ENCODE data around the gene BICD2.
"Not testable (repeated sequence)": the region's sequence is repeated elsewhere in the genome, so short reads cannot be mapped to it uniquely, and the experiment has no call there.

Gene BICD2

DNA sequence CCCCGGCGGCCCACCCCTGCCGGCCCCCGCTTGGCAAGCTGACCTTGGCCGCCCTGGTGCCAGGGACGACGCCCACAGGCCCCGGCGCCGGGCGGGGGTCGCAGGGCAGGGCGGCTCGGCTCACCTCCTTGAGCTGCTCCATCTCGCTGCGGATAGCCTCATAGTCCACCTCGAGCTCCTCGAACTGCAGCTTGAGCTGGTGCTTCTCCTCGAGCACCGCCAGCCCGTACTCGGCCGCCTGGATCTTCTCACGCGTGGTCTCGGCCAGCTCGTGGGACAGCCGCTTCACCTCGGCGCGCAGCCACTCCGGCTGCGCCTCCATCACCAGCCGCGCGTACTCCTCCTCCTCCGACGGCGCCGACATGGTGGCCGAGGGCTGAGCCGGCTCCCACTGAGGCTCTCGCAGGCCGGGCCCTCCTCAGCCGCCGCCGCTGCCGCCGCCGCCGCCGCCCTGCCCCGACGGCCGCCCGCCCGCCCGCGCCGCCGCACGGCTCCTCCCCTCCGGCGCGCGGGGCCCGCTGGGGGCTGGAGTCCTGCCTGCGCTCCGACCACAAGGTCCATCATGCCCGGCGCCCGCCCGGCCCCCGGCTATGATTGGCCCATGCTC is at the start of gene BICD2:
TSS of gene BICD2 (minus strand) at position 453 of the 607 bp plus-strand sequence. CDS start at position 364, 89 bp downstream.
- no peak for FAIRE-seq

GRCh38 chr9:92809629-92810326 is 45.1 kb upstream of the BICD2 start:
- FAIRE-seq: not testable (repeated sequence)

DNA sequence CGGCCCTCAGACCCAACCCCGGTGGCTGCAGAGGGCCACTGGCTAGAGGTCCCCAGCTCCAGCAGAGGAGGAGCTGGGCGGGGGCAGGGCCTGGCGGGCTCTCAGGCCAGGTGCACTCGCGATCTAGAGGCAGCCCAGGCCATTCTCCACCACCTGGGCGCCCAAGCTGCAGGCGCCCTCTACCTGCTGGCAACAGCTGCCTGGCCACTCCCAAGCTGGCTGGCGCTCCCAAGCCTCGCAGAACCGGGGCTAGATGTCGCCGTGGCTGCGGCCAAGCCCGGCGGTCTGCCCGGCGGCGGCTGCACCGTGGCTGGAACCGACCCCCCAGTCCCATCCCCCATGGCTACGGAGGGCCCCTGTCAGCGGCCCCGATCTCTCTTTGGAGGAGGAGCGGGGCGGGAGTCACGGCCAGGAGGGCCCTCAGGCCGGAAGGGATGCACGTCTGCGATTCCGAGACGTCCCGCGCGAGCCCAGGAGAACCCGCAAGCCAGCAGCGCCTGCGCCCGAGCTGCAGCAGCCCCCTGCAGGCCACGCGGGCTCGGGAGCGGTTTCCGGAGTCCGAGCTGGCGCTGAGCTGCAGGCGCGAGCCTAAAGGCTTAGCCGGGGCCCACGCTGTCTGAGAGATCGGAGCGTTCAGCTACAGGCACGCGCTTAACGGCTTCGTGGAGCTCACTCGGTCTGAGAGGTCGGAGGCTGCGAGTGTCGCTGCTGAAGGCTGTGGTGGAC is 44.3 kb upstream of the BICD2 start:
- FAIRE-seq: no peak

- FAIRE-seq: no peak
Measured at GRCh38 chr9:92807757-92808725, 43.4 kb upstream of the BICD2 start.

DNA sequence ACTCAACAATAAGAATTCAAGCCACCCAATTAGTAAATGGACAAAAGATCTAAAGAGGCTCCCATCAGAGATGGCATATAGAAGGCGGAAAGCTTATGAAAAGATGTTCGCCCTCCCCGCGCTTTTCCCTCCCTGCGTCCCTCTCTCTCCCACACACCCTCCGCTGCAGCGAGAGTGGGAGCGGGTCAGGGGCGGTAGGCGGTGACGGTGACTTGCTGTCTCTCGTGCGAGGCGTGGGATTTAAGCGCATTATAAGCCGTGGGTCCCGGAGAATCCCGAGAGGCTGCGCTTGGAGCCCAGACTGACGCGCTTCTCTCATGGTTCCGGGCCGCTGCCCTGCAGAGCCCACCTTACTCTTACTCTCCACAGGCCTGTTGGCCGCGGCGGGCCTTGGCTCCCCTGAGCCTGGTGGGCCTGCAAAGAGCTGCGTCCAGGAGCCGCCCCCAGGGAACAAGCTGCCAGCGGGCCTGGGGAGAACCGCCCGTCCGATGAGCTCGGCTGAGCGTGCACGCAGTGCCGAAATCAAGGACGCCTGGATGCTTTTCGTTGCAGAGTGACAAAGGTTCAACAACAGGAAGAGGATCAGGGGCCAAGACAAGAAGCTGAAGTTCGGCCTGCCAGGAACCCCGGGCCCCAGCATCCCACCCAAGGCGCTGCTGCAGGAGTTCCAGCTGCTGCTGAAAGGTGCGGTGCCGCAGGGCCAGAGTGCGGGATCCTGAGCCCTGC is 42.6 kb upstream of the BICD2 start:
- no peak for FAIRE-seq

GRCh38 chr9:92804727-92805126 is 40.1 kb upstream of the BICD2 start:
- FAIRE-seq: no peak

GRCh38 chr9:92798358-92798757 is 33.7 kb upstream of the BICD2 start:
- FAIRE-seq: no peak

DNA sequence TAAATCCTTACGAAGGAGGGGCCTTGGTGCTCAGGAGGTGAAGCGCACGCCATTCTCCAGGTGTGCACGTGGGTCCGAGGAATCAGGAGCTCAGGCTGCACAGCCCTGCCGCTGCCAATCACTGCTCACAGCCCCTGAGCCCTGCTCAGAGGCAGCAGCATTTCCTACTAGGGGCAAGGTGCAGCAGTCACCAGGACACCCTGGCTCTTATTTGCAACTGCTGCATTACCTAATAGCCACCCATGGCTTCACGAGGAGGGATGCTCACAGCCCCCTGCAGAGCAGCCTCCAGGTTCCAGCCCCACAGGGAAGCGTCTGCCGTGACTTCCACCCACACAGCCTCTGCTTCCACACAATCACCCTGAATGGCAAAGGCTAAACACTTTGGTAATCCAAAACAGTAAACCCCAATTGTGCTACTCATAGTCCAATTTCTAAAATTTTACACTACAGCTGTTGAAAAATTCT is 31.7 kb upstream of the BICD2 start:
- FAIRE-seq: not testable (repeated sequence)

GRCh38 chr9:92795598-92796336 is 31.1 kb upstream of the BICD2 start:
- no peak for FAIRE-seq

DNA sequence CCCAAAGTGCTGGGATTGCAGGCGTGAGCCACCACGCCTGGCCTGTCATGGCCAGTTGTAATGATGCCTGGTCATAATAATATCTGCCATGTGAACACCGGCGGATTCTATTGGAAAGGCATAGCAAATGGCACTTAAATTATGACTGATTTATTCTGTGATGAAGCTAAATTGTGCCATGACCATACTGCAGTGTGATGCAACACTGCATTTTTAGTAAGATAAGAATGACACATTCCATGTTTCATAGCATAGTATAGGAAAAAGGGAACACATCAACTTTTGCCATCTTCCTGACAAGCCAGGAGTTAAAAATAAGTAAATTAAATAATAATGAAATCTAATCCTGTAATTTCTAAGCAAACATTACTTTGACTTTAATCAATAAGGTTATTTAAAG is 30.4 kb upstream of the BICD2 start:
- no peak for FAIRE-seq

DNA sequence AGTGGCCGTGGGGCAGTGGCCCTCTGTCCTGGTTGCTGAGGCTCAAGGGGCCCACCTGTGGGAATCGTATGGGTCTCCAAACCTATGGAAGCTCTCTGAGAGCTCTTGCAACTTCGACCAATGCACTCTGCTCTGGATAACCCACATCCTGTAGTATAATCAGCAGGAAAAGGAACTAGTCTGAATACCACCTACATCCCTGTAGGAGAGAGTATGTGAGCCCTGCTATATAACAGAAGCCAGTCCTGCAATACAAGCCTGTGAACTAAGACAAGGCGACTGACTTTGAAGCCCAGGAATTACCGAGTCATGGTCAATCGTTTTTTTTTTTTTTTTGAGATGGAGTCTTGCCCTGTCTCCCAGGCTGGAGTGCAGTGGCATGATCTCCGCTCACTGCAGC is 29.8 kb upstream of the BICD2 start:
- no peak for FAIRE-seq

GRCh38 chr9:92790542-92791527 is 26.2 kb upstream of the BICD2 start:
- FAIRE-seq: peak; percentile 88

GRCh38 chr9:92786298-92786697 is 21.7 kb upstream of the BICD2 start:
- no peak for FAIRE-seq

DNA sequence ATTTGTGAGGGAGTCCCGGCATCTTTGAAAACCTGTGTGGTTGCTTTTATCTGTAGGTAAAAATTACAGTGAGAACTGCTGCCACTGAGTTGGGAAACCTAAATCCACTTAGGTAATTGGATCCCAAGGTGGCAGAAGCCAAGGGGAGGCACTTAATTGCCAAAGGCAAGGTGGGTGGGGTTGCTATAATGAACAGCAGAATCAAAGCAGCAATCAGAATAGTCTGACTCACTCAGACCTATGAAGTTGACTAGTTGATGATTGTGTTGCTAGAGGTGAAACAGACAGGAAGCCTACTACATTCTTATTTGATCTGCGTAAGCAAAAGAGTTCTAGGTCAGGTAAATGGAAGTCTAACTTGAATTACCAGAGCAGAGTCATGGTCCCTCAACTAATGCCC is 17.3 kb upstream of the BICD2 start:
- FAIRE-seq: no peak

DNA sequence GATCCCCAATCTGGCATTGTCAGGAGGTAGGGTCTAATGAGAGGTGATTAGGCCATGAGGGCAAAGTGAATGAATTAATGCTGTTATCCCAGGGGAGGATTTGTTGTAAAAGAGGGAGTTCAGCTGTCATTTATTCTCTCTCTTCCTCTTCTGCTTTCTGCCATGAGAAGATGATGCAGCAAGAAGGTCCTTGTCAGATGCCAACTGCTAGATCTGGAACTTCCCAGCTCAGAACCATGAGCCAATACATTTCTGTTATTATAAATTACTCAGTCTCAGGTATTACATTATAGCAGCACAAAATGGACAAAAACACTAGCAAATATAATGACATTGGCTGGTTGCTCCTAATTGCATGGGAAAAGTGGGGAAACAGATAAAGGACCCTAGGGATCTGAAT is 15.6 kb upstream of the BICD2 start:
- no peak for FAIRE-seq

- FAIRE-seq: no peak
Measured at GRCh38 chr9:92775466-92775865, 10.8 kb upstream of the BICD2 start.

GRCh38 chr9:92774274-92774673 is 9.6 kb upstream of the BICD2 start:
- no peak for FAIRE-seq

DNA sequence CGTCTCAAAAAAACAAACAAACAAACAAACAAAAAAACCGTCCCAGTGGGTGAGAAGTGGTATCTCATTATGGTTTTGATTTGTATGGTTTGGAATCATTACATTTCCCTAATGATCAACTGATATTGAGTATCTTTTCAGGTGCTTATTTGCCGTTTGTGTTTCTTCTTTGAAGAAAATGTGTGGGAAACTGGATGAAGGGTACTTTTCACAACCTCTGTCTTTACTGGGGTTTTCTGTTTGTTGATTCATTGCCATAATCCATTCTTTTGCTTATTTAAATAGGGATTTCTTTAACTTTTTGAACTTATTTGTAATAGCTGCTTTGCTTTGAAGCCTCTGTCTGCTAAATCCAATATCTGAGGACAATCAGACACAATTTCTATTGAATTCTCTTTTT is 9.2 kb upstream of the BICD2 start:
- FAIRE-seq: no peak

DNA sequence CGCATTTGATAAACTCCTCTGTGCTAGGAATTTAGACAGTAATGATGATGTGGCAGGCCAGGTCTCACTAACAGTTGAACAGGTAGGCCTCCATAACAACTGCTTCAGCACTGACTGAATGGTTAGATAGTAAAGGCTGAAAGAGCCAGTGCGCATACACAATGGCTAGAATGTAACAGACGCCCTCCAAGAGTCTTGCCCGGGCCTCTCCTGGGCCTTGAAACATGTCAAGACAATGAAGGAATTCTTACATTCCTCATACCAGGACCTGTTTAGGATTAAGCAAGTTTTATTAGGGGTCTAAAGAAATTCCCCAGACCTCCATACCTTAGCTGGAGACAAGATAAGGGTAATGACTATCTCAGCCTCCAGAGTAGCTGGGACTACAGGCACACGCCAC is 6.7 kb upstream of the BICD2 start:
- FAIRE-seq: no peak

GRCh38 chr9:92770360-92770995 is 5.8 kb upstream of the BICD2 start:
- no peak for FAIRE-seq
